ENCODE measurements around the gene PSMB9. TPM values are rescaled to one million over a fixed set of nuclear protein-coding genes. Genes with fewer than 3 reads are reported as not detected.

Gene PSMB9
- total and polyA plus RNA-seq, 9 of the 15 experiments (the other 6 are each of a cell fraction or from before 2014, with no cell fraction given): 1.1 to 3.7 (median 2.4) TPM

GRCh38 chr6:32857156-32857891 lies 3.3 kb downstream of the PSMB9 start (continued):
- TF ChIP-seq HDAC2 (IDR thresholded peaks at IDR 0.05) (peak; percentile 91; the same call in 1 of the 2 replicates), SIRT6 (IDR thresholded peaks at IDR 0.05; ENCODE audit: low read depth, low read length) (no peak), SRF (CRISPR knock-in tag; IDR thresholded peaks at IDR 0.05) (peak in 1 of 2 experiments; percentile 55; a peak in 1 of 4 replicates), TRIM24 (IDR thresholded peaks at IDR 0.05) (peak in 1 of 2 experiments; percentile 48; a peak in 2 of 4 replicates), SMAD1 (IDR thresholded peaks at IDR 0.05; ENCODE audit: low read depth, low read length, partially characterized antibody) (peak; percentile 31), ARNT (IDR thresholded peaks at IDR 0.05) (0 out of 4 replicates have a peak, but pooled peaks of 1 of the 2 experiments have one; percentile 28), NCOA2 (IDR thresholded peaks at IDR 0.05; ENCODE audit: partially characterized antibody in 2 of 2) (no peak), IRF2 (CRISPR knock-in tag; IDR thresholded peaks at IDR 0.05) (no peak), CREM (IDR thresholded peaks at IDR 0.05; ENCODE audit: low read depth) (no peak), SMARCE1 (IDR thresholded peaks at IDR 0.05) (peak; percentile 52; the same call in 1 of the 2 replicates), MYNN (IDR thresholded peaks at IDR 0.05) (no peak), MYNN (CRISPR knock-in tag; IDR thresholded peaks at IDR 0.05) (no peak), RAD21 (CRISPR knock-in tag; conservative IDR thresholded peaks at IDR 0.05 in 1 of 2, IDR thresholded peaks at IDR 0.05 in 1 of 2) (no peak; a peak in 1 of 4 replicates), MTA2 (IDR thresholded peaks at IDR 0.05; ENCODE audit: low read depth) (peak; percentile 45; the same call in 1 of the 2 replicates), FOXP1 (CRISPR knock-in tag; IDR thresholded peaks at IDR 0.05) (no peak), PPARD (CRISPR knock-in tag; IDR thresholded peaks at IDR 0.05) (no peak), MCM3 (IDR thresholded peaks at IDR 0.05) (no peak), RNF219 (CRISPR knock-in tag; IDR thresholded peaks at IDR 0.05) (no peak), NEUROD1 (IDR thresholded peaks at IDR 0.05; ENCODE audit: borderline replicate concordance, low read depth, low read length, partially characterized antibody) (no peak), DPF2 (IDR thresholded peaks at IDR 0.05) (peak; percentile 84), ZNF217 (CRISPR knock-in tag; IDR thresholded peaks at IDR 0.05) (no peak), BHLHE40 (IDR thresholded peaks at IDR 0.05; ENCODE audit: low read length) (no peak), GATAD2A (IDR thresholded peaks at IDR 0.05) (0 out of 2 replicates have a peak, but pooled peaks have one; percentile 15), PML (IDR thresholded peaks at IDR 0.05; ENCODE audit: low read length) (peak; percentile 69), TOE1 (IDR thresholded peaks at IDR 0.05; ENCODE audit: borderline replicate concordance) (no peak), TOE1 (CRISPR knock-in tag; IDR thresholded peaks at IDR 0.05; ENCODE audit: borderline replicate concordance, low read depth) (no peak), ETV6 (IDR thresholded peaks at IDR 0.05; ENCODE audit: borderline replicate concordance in 1 of 2, low read depth in 2 of 2, low read length in 1 of 2) (peak in 1 of 2 experiments; percentile 67; a peak in 2 of 4 replicates), ETV6 (CRISPR knock-in tag; IDR thresholded peaks at IDR 0.05; ENCODE audit: borderline replicate concordance) (no peak), SMAD4 (CRISPR knock-in tag; conservative IDR thresholded peaks at IDR 0.05) (peak; percentile 55; the same call in 1 of the 2 replicates), PHTF2 (CRISPR knock-in tag; IDR thresholded peaks at IDR 0.05) (no peak), MEIS2 (IDR thresholded peaks at IDR 0.05; ENCODE audit: partially characterized antibody) (peak; percentile 90), CBFA2T3 (IDR thresholded peaks at IDR 0.05) (peak; percentile 94)

Data from K562 (cell line).